CD4-positive, alpha-beta T cell treated with Interleukin-17A for 4 hours (primary cell): ENCODE data around the gene JMJD8.
A peak's percentile ranks its signal among the peaks of the same experiment; 100 is the strongest.

ENCODE experiments used
- DNase-seq: peaks from one replicate; pipeline ENCODE4 v3.0.0-alpha.2; 2020; ENCODE audit warnings: mixed read lengths

The JMJD8 gene

GRCh38 chr16:658679-659571, 25.2 kb downstream of the JMJD8 start:
- no peak for DNase-seq

DNA sequence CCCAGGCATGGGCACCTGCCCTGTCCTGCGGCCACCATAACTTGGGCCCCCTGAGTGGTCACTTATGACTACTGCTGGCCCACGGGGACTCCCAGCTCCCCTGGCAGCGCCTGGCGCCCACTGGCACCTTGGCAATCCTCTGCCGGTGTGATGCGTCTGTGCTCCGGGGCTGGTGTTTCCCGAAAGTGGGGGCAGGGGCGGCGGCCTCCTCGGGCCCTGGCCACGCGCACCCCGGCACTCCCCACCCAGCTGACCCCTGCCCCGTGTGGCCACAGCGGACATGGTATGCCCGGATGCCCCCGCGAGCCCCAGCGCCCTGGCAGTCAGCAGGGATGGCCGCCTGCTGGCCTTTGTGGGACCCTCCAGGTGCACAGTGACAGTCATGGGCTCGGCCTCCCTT, 26.6 kb downstream of the JMJD8 start:
- DNase-seq, result no peak

DNA sequence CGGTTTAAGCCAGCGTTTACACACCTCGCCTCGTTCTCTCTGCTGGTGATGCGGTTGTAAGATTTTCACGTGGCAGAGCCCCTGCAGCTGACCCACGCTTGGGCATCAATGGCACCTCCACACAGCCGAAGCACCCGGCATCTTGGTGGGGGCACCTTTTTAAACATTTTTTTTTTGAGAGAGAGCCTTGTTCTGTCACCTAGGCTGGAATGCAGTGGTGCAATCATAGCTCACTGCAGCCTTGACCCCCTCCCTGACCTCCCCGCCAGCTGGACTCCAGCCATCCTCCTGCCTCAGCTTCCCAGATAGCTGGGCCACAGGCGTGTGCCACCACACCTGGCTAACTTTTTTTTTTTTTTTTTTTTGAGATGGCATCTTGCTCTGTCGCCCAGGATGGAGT, 30.1 kb downstream of the JMJD8 start:
- no peak for DNase-seq

GRCh38 chr16:652454-653305, 31.5 kb downstream of the JMJD8 start:
- DNase-seq, result no peak

DNA sequence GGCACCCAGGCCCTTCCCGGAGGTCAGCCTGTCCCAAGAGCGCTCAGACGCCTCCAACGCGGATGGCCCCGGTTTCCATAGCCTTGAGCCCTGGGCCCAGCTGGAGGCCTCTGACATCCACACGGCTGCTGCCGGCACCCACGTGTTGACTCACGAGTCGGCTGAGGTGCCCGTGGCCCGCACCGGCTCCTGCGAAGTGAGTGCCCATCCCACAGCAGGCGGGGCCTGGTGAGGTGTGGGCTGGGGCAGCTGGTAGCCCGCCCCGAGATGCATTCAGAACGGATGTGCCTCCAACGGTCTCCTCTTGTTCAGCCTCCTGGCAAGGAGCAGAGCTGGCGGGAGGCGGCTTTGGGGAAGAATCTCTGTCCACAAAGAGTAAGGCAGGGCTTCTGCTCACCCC, 32.3 kb downstream of the JMJD8 start:
- DNase-seq, result no peak

GRCh38 chr16:649631-650030, 34.5 kb downstream of the JMJD8 start:
- no peak for DNase-seq

DNA sequence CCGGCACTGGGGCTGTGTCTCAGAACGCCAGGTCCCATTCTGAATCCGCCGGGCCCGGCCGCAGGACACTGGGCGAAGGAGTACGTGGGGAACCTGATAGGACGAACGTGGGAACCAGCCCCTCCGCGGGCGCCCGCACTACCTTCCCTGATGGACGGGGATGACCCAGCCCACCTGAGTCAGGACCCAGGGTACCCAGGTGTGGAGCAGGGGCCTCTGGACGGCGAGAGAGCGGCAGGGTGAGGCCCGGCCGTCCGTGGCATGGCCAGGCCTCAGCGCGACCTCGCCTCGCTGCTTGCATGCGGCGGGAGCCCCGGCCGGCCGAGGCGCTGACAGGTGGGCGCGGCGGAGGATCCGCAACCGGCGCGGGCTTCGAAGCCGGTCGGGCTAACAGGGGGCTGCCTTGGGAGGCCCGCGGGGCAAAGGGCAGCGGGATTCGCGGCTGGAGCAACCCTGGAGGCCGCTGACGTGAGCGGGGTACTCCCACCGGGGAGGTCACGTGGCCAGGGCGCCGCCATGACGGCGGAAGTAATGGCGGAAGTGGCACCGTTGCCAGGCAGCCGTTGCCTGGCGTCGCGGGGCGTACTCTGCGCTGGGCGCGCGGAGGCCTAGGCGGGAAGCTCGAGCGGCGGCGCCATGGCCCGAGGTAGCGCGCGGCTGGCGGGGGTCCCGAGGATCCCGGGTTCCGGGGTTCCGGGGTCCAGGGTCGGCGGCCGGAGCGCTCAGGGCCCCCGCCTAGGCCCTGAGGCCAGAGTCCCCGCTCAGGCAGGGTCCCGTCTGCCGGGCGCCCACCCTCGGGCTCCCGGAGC, 35.1 kb downstream of the JMJD8 start, which contains the start of gene WDR90:
Gene WDR90, plus strand, starts transcription at position 585 of the 809 bp plus-strand sequence. Its CDS starts 52 bp downstream, at position 637.
- DNase-seq, result peak; percentile 93

GRCh38 chr16:648071-648780, 35.9 kb downstream of the JMJD8 start:
- peak; percentile 41 for DNase-seq

DNA sequence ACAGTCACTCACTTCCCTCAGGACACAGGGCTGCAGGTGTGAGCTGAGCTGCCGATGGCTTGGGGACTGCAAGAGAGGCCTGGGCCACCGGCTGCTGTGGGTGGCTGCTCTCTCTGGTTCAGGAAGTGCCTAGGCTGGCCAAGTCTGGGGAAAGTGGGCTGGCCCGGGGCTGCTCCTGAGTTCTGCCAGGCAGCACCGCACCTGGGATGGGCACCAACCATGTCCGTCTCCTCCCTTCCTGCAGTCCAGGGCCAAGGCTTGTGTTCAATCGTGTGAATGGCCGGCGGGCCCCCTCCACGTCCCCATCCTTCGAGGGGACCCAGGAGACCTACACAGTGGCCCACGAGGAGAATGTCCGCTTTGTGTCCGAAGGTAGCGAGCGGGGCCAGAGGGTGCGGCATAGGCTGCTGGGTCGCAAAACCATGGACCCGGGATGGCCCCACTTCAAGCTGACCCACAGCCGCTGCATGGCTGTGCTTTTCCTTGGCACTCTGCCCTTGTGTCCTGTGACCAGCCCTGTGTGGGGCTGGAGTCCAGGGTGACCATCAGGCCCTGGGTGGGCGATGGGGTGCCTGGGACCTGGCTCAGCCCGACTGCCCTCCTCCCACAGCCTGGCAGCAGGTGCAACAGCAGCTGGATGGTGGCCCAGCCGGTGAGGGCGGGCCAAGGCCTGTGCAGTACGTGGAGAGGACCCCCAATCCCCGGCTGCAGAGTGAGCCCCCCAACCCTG, 36.8 kb downstream of the JMJD8 start:
- DNase-seq, result no peak

GRCh38 chr16:646679-647172, 37.4 kb downstream of the JMJD8 start:
- no peak for DNase-seq

GRCh38 chr16:645852-646678, 38.1 kb downstream of the JMJD8 start:
- no peak for DNase-seq

GRCh38 chr16:644556-644955, 39.6 kb downstream of the JMJD8 start:
- DNase-seq, result no peak

- DNase-seq, result no peak
Observed at GRCh38 chr16:643050-643368, 41.1 kb downstream of the JMJD8 start.

GRCh38 chr16:642189-643049, 41.7 kb downstream of the JMJD8 start:
- peak; percentile 41 for DNase-seq

GRCh38 chr16:641326-642188, 42.6 kb downstream of the JMJD8 start, which contains the start of gene MCRIP2:
Gene MCRIP2 (plus strand): TSS chr16:641828. CDS start chr16:641992, 164 bp downstream.
- DNase-seq, result peak; percentile 77

DNA sequence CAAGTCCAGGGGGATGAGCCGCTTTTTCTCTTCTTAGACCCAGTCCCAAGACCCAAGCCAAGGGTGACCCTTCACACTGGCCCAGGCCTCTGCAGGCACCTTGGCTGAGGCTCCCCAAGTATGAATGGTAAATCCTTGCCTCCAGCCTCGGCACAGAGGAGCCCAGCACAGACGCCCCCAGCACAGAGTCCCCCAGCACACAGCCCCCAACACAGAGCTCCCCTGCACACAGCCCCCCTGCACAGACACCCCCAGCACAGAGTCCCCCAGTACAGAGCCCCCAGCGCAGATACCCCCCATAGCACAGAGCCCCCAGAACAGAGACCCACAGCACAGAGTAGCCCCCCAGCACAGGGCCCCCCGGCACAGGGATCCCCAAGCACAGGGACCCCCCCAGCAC, 43.5 kb downstream of the JMJD8 start:
- no peak for DNase-seq

GRCh38 chr16:638836-639235, 45.3 kb downstream of the JMJD8 start:
- DNase-seq, result no peak

DNA sequence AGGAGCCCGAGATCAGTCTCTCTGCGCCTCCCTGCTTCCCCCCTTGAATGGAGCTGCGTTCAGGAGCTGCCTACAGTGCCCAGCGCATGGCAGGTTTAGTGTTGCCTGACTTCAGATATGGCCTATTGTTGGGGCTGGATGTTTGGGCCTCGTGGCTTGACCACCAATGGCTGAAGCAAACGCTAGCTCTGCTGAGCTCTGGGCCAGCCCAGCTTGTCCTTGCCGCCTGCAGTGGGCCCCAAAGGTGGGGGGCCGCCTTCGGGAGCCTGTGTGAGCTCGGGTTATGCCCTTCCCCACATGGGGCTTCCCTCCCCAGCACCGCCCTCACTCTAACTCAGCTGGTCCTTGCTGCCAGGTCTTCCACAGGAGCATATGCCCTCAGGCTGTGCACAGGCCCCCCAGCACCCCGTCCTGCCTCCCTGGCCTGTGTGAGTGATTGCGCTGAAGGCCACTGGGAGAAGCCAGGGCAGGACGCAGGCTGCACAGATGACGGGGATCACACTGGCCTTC, 46.0 kb downstream of the JMJD8 start:
- no peak for DNase-seq
